HepG2 (cell line): ENCODE results near the gene SLC22A15. TPM values are rescaled to one million over a fixed set of nuclear protein-coding genes. Genes with fewer than 3 reads are reported as not detected.

Source experiments
- ISX ChIP-seq: sonication (generic); formaldehyde crosslinking; conservative IDR thresholded peaks from 2 replicates; pipeline ENCODE4 v1.5.0; 2020; ENCODE audit warnings: missing genetic modification reagents
- MAZ ChIP-seq, 2 experiments: sonication (generic) in 1 of 2; formaldehyde crosslinking in 1 of 2; IDR thresholded peaks; 2 replicates each; pipeline versions ENCODE4 v1.5.0 to v1.6.1; 2012 to 2020; ENCODE audit warnings: low read depth in 2 of 2, mild to moderate bottlenecking in 2 of 2, borderline replicate concordance in 1 of 2, improper control_type of control experiment in 1 of 2, low read length in 1 of 2, missing genetic modification reagents in 1 of 2, moderate library complexity in 1 of 2
- MLXIP ChIP-seq: sonication (generic); formaldehyde crosslinking; IDR thresholded peaks from 2 replicates; pipeline ENCODE4 v1.9.0; 2021; ENCODE audit warnings: missing genetic modification reagents, borderline replicate concordance
- MTF2 ChIP-seq: sonication (generic); formaldehyde crosslinking; IDR thresholded peaks from 2 replicates; pipeline ENCODE4 v1.5.0; 2020; ENCODE audit warnings: missing genetic modification reagents, borderline replicate concordance
- PAXIP1 ChIP-seq: sonication (generic); formaldehyde crosslinking; conservative IDR thresholded peaks from 2 replicates; pipeline ENCODE4 v1.4.0; 2020; ENCODE audit warnings: mild to moderate bottlenecking, missing genetic modification reagents, moderate library complexity
- PHB2 ChIP-seq: fragments of 450-650 bp; IDR thresholded peaks from 2 replicates; pipeline ENCODE4 v1.6.1; 2018; ENCODE audit not compliant: partially characterized antibody
- SNAI1 ChIP-seq: sonication (generic); formaldehyde crosslinking; IDR thresholded peaks from 2 replicates; pipeline ENCODE4 v1.5.0; 2020; ENCODE audit warnings: mild to moderate bottlenecking, missing genetic modification reagents, borderline replicate concordance
- TEAD3 ChIP-seq: optimal IDR thresholded peaks from 2 replicates; pipeline ENCODE3; 2016; ENCODE audit warnings: borderline replicate concordance
- TGIF2 ChIP-seq: IDR thresholded peaks from 2 replicates; pipeline ENCODE4 v1.6.1; 2016; ENCODE audit warnings: control low read depth, missing compliant biosample characterization
- ZBTB10 ChIP-seq: sonication (generic); formaldehyde crosslinking; IDR thresholded peaks from 2 replicates; pipeline ENCODE4 v1.4.0; 2020; ENCODE audit warnings: missing genetic modification reagents, borderline replicate concordance
- ZBTB2 ChIP-seq: sonication (generic); formaldehyde crosslinking; IDR thresholded peaks from 2 replicates; pipeline ENCODE4 v1.8.0; 2022; ENCODE audit warnings: low read depth, missing genetic modification reagents
- ZNF235 ChIP-seq: sonication (generic); formaldehyde crosslinking; IDR thresholded peaks from 2 replicates; pipeline ENCODE4 v1.8.1; 2023; ENCODE audit warnings: mild to moderate bottlenecking, missing genetic modification reagents, borderline replicate concordance
- ZNF367 ChIP-seq: sonication (generic); formaldehyde crosslinking; IDR thresholded peaks from 2 replicates; pipeline ENCODE4 v1.4.0; 2020; ENCODE audit warnings: missing genetic modification reagents, borderline replicate concordance
- ZNF530 ChIP-seq: sonication (generic); formaldehyde crosslinking; IDR thresholded peaks from 2 replicates; pipeline ENCODE4 v1.5.0; 2020; ENCODE audit warnings: low read depth, mild to moderate bottlenecking, missing genetic modification reagents
- polyA plus RNA-seq, 8 experiments: library from polyadenylated mRNA; depleted of rRNA in 3 of 8; stranded (reverse) in 7 of 8; unstranded in 1 of 8; fragments of >200 nt; fragmentation: Illumina TruSeq in 4 of 8; extraction: Trizol in 4 of 8; gene quantifications; 2 replicates each; pipeline versions ENCODE4 v1.2.1 to v1.2.3, GENCODE V29; 2011 to 2016; ENCODE audit warnings: low read depth in 4 of 8, missing spikeins in 1 of 8, mixed read lengths in 1 of 8; ENCODE audit not compliant: insufficient read depth in 1 of 8
- total RNA-seq, 5 experiments: library from RNA; depleted of rRNA; stranded (reverse); fragments of >200 nt; fragmentation: Illumina TruSeq; extraction: Trizol; gene quantifications; 2 replicates each; pipeline ENCODE4 v1.2.3, GENCODE V29; 2016; ENCODE audit warnings: low read depth in 1 of 5

The SLC22A15 gene
- total and polyA plus RNA-seq, 2 of the 13 experiments (the other 11 are each of a cell fraction or from before 2014, with no cell fraction given) = 0.24 to 1.7 TPM

GRCh38 chr1:116111524-116112021 lies 135.3 kb downstream of the SLC22A15 start (continued):
- no peak for TF ChIP-seq MLXIP (CRISPR knock-in tag)
- TF ChIP-seq MAZ (IDR thresholded peaks at IDR 0.05; ENCODE audit: borderline replicate concordance, low read depth, low read length) = no peak
- TF ChIP-seq MAZ (CRISPR knock-in tag; IDR thresholded peaks at IDR 0.05; ENCODE audit: low read depth) = no peak
- no peak for TF ChIP-seq TGIF2 (CRISPR knock-in tag)
- TF ChIP-seq ISX = no peak
- TF ChIP-seq ZNF530 = no peak
- no peak for TF ChIP-seq MTF2 (CRISPR knock-in tag)
- no peak for TF ChIP-seq SNAI1 (CRISPR knock-in tag)
- TF ChIP-seq ZNF235 (CRISPR knock-in tag) = no peak
- TF ChIP-seq TEAD3 (CRISPR knock-in tag) = peak; percentile 13
- no peak for TF ChIP-seq ZBTB2
- TF ChIP-seq ZBTB10 (CRISPR knock-in tag) = no peak
- TF ChIP-seq PHB2 = no peak
- TF ChIP-seq PAXIP1 (CRISPR knock-in tag) = peak; percentile 33
- TF ChIP-seq ZNF367 (CRISPR knock-in tag) = no peak
